Spleen (tissue), 11 donors: Measurements from ENCODE around the gene SHANK1. TPM values are rescaled to one million over a fixed set of nuclear protein-coding genes. Genes with fewer than 3 reads are reported as not detected.

Source experiments
- DNase-seq: peaks from one replicate; pipeline ENCODE4 v3.0.0-alpha.2; 2020
- H3K27ac ChIP-seq, 8 donors: fragments of 200-600 bp; sonication (generic) in 7 of 8; 1 replicate in 4 of 8; 2 replicates in 4 of 8; pipeline versions ENCODE4 v1.5.0 to v1.8.0; 2016 to 2021; ENCODE audit warnings: inconsistent platforms in 4 of 8, mild to moderate bottlenecking in 4 of 8, moderate library complexity in 1 of 8
- H3K27me3 ChIP-seq, 7 donors: fragments of 200-600 bp; sonication (generic) in 6 of 7; replicated peaks in 1 of 7; 1 replicate in 4 of 7; 2 replicates in 3 of 7; pipeline versions ENCODE4 v1.5.0 to v1.8.0; 2016 to 2021; ENCODE audit warnings: inconsistent platforms in 3 of 7, mild to moderate bottlenecking in 1 of 7
- H3K36me3 ChIP-seq, 6 donors: fragments of 200-600 bp; sonication (generic) in 5 of 6; 1 replicate in 4 of 6; 2 replicates in 2 of 6; pipeline versions ENCODE4 v1.5.0 to v1.8.0; 2016 to 2021; ENCODE audit warnings: inconsistent platforms in 2 of 6
- H3K4me1 ChIP-seq, 6 donors: fragments of 200-600 bp; sonication (generic) in 5 of 6; 1 replicate in 3 of 6; 2 replicates in 3 of 6; pipeline versions ENCODE4 v1.5.0 to v1.8.0; 2016 to 2021; ENCODE audit warnings: inconsistent platforms in 3 of 6
- H3K4me3 ChIP-seq, 8 donors: fragments of 200-600 bp; sonication (generic) in 7 of 8; 1 replicate in 4 of 8; 2 replicates in 4 of 8; pipeline versions ENCODE4 v1.5.0 to v1.8.0; 2016 to 2021; ENCODE audit warnings: inconsistent platforms in 4 of 8, mild to moderate bottlenecking in 4 of 8, moderate library complexity in 2 of 8
- H3K9me3 ChIP-seq, 8 donors: fragments of 200-600 bp; sonication (generic) in 7 of 8; 1 replicate in 4 of 8; 2 replicates in 4 of 8; pipeline versions ENCODE4 v1.5.0 to v1.8.0; 2016 to 2021; ENCODE audit warnings: inconsistent platforms in 4 of 8
- POLR2A ChIP-seq, 3 donors: fragments of 450-650 bp; IDR thresholded peaks; one replicate each; pipeline ENCODE4 v1.5.1; 2017; ENCODE audit warnings: antibody characterized with exemption in 3 of 3, mild to moderate bottlenecking in 1 of 3
- POLR2AphosphoS5 ChIP-seq, 3 donors: sonication (generic); formaldehyde crosslinking; IDR thresholded peaks; one replicate each; pipeline ENCODE4 v1.5.1; 2017; ENCODE audit warnings: antibody characterized with exemption in 3 of 3
- WGBS, 5 donors: extraction: QIAGEN DNeasy Blood & Tissue Kit in 3 of 5; methylation state at CpG; one replicate each; pipeline versions ENCODE4 v1.1.5 to v1.1.7; 2013 to 2018; 5-methylcytosine and 5-hydroxymethylcytosine counted together
- intact Hi-C: fragments of 100-400 bp; cut with DNase I; formaldehyde crosslinking; loops from one replicate; pipeline ENCODE4 v1.15.0; 2023; ENCODE audit warnings: low total_unique reads
- polyA plus RNA-seq, 3 donors: library from polyadenylated mRNA; stranded (reverse); fragments of 200-250 nt; gene quantifications; one replicate each; pipeline ENCODE4 v1.2.1, GENCODE V29; 2013
- total RNA-seq, 7 donors: library from RNA; depleted of rRNA in 3 of 7; stranded (reverse); fragments of >200 nt in 3 of 7; fragmentation: NEBNext Ultra II Directional in 4 of 7; extraction: Animal tissue kit (Norgen Biotek cat#: 25700) in 4 of 7; gene quantifications; one replicate each; pipeline versions ENCODE4 v1.1.0 to v1.2.1, GENCODE V29; 2016 to 2021
- TF ChIP-seq, protein P1 (sequence below), 11 experiments: fragments of 200-600 bp in 7 of 11; fragments of 450-650 bp in 4 of 11; sonication (generic) in 4 of 11; IDR thresholded peaks in 8 of 11; conservative IDR thresholded peaks in 3 of 11; 1 replicate in 7 of 11; 2 replicates in 4 of 11; pipeline versions ENCODE4 v1.4.0 to v1.8.0; 2016 to 2021; ENCODE audit warnings: antibody characterized with exemption in 11 of 11, inconsistent platforms in 4 of 11, mild to moderate bottlenecking in 1 of 11
- donor health status: healthy with polysubstance abuse.
- donor health status: DM: no; HTN: no; CAD: no; lungs with moderate emphysema.
- donor health status: DM: no; HTN: no; CAD: no.
- donor health status: Bipolar disorder and iron deficiency.
- donor health status: healthy.
- donor health status: DM: no; HTN: no; CAD: no.
- donor health status: DM: yes; HTN: yes; CAD: no.

SHANK1 gene
- total and polyA plus RNA-seq, 10 donors: 0.07 to 1.8 (median 0.35) TPM; not detected in 2

DNA sequence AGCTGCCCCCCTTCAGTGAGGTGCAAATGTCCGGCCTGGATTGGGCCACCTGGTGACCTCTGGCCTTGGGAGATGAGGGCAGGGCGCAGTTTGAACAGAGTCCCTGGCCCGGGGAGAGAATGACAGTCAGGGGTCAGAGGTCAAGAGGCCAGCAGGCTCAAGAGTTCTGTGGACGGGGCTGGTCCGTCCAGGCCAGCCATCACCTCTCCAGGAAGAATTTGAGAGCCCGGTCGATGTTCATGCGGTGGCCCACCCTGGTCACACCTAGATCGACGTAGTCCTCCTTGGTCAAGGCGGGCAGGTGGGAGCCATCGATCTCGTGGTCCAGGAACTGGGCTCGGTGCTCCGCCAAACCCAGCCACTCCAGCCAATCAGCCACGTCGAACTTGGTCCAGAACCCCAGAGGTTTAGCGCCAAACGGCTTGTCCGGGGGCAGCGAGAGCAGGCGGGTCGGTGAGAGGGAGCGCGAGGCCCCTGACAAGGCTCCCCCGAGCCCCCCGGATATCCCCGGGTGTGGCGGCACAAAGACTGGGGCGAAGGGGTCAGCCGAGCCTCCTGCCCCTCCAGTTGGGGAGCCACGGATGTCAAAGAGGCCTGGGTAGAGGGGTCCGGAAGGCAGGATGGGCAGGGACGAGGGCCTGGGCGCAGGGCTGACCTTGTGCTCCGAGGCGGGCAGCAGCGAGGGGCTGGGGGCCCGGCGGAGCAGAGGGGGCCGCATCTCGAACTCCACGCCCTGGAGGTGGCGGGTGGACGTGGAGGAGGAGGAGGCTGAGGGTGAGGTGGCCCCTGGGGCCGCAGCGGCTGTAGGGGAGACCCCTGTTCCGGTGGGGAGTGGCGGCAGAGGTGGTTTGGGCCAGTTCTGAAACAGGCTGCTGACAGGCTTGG, 57.6 kb downstream of the SHANK1 start:
- DNase-seq: no peak
- Histone ChIP-seq H3K9me3 (peaks cover 0 to 26% (median 0%) of the 10 kb centered on the region in 8 donors), H3K4me1 (peaks cover 0 to 31% (median 19%) of the 10 kb centered on the region in 6 donors), H3K27me3 (peaks cover 0 to 97% (median 53%) of the 10 kb centered on the region in 7 donors), H3K27ac (no peak overlapping the region), H3K4me3 (no peak overlapping the region), H3K36me3 (no peaks in the 10 kb centered on the region)
- intact Hi-C loops: no loop called here
- WGBS, 5 donors: 67 to 75% (median 70%) methylated on average over 35 to 49 of the region's 49 CpGs
- TF ChIP-seq, protein P1, sequence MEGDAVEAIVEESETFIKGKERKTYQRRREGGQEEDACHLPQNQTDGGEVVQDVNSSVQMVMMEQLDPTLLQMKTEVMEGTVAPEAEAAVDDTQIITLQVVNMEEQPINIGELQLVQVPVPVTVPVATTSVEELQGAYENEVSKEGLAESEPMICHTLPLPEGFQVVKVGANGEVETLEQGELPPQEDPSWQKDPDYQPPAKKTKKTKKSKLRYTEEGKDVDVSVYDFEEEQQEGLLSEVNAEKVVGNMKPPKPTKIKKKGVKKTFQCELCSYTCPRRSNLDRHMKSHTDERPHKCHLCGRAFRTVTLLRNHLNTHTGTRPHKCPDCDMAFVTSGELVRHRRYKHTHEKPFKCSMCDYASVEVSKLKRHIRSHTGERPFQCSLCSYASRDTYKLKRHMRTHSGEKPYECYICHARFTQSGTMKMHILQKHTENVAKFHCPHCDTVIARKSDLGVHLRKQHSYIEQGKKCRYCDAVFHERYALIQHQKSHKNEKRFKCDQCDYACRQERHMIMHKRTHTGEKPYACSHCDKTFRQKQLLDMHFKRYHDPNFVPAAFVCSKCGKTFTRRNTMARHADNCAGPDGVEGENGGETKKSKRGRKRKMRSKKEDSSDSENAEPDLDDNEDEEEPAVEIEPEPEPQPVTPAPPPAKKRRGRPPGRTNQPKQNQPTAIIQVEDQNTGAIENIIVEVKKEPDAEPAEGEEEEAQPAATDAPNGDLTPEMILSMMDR (IDR thresholded peaks at IDR 0.05 in 8 of 11, conservative IDR thresholded peaks at IDR 0.05 in 3 of 11): no peak
- TF ChIP-seq POLR2AphosphoS5 (IDR thresholded peaks at IDR 0.05): no peak
- no peak for TF ChIP-seq POLR2A (IDR thresholded peaks at IDR 0.05)

DNA sequence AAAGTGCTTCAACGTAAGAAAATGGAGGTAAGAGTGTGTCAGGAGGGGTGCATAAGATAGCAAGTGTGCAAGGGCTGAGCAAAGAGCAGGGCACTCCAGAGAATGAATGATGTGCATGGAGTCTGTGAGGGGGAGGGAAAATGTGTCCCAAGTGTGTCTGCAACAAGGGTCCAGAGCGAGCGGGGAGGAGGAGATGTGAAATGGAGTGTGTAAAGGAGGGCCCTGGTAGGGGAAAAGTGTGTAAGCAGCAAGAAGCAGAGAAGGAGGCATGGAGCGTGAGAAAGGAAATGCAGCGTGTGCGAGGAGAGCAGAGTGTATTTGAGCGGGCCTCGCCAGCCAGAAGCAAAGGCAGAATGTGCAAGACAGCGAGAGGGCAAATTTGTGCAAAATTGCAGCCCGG, 58.6 kb downstream of the SHANK1 start:
- 77 to 88% (median 77%) methylated on average over 10 of the region's 10 CpGs for WGBS, 5 donors
- H3K27me3 ChIP-seq: peaks cover 0 to 97% (median 46%) of the 10 kb centered on the region in 7 donors
- peaks cover 0 to 36% (median under 1%) of the 10 kb centered on the region in 8 donors for H3K9me3 ChIP-seq

DNA sequence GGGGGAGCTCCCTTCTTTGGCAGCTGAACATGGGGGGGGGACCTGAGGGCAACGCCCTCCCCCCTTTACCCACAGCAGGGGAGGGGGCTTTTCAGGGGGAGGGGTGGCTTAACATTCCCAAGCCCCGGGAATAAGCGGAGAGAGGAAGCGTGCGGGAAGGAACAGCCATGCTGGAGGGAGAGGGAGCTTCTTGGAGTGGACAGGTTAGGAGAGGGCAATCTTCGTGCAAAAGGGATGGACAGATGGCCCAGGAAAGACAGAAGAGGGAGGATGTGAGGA, 59.6 kb downstream of the SHANK1 start:
- whole genome bisulfite sequencing, 5 donors: 27 to 62% (median 38%) methylated on average over 6 of the region's 6 CpGs
- Histone ChIP-seq H3K4me3 (no peak overlapping the region), H3K27ac (no peak overlapping the region), H3K36me3 (no peaks in the 10 kb centered on the region), H3K9me3 (peaks cover 0 to 46% (median 6%) of the 10 kb centered on the region in 8 donors), H3K4me1 (peaks cover 0 to 19% (median 16%) of the 10 kb centered on the region in 6 donors), H3K27me3 (peaks cover 0 to 97% (median 42%) of the 10 kb centered on the region in 7 donors)
- DNase-seq: no peak
- intact Hi-C loops: no loop called here
- TF ChIP-seq POLR2AphosphoS5 (IDR thresholded peaks at IDR 0.05) (no peak), POLR2A (IDR thresholded peaks at IDR 0.05) (no peak)
- TF ChIP-seq, protein P1 (IDR thresholded peaks at IDR 0.05 in 8 of 11, conservative IDR thresholded peaks at IDR 0.05 in 3 of 11): no peak

More for the DNA sequence above, 58.6 kb downstream of the SHANK1 start:
- H3K27ac ChIP-seq: no peak overlapping the region
- intact Hi-C loops: no loop called here
- H3K4me1 ChIP-seq: peaks cover 0 to 21% (median 17%) of the 10 kb centered on the region in 6 donors
- TF ChIP-seq, protein P1 (IDR thresholded peaks at IDR 0.05 in 8 of 11, conservative IDR thresholded peaks at IDR 0.05 in 3 of 11): no peak
- TF ChIP-seq POLR2A (IDR thresholded peaks at IDR 0.05): no peak
- TF ChIP-seq POLR2AphosphoS5 (IDR thresholded peaks at IDR 0.05): no peak
- H3K4me3 ChIP-seq: no peak overlapping the region
- DNase-seq: no peak
- H3K36me3 ChIP-seq: no peaks in the 10 kb centered on the region
